ENCODE data around the gene WFIKKN2.
"Not testable (repeated sequence)": the region's sequence is repeated elsewhere in the genome, so short reads cannot be mapped to it uniquely, and the experiment has no call there.

WFIKKN2 gene

DNA sequence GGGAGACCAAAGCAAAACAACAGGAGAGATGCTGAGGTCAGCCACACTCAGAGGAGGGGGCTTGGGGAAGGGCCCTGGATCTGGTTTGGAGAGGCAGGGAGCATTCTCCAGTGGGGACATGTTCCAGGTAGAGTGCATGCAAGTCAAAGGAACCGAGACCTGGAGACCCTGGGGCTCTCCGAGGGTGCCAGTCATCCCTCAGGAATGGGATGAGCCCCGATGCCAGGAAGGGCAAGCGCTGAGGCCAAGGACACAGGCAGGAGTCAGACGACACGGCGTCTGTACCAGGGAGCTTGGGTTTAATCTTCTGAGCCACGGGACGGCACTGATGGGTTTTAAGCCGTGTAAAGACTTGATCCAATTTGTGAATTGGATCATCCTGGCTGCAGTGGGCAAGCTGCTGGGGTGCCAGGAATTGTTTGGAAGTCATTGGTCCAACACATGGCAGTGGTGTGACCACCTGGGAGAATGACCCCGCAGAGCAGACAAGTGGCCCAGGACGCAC is 35.1 kb upstream of the WFIKKN2 start:
- no peak overlapping the region for H3K4me2 ChIP-seq (ENCODE audit: low read length)
- no peaks in the 10 kb centered on the region for H3K36me3 ChIP-seq (ENCODE audit: insufficient read depth, low read length)
- H3K27me3 ChIP-seq (ENCODE audit: control insufficient read depth, insufficient read depth, low read length), result peaks cover 25% of the 10 kb centered on the region
- H3K4me1 ChIP-seq (ENCODE audit: control insufficient read depth, insufficient read depth, low read length), result no peaks in the 10 kb centered on the region
- no peak overlapping the region for H3K4me3 ChIP-seq (ENCODE audit: low read length)
- no peak overlapping the region for H3K9ac ChIP-seq (ENCODE audit: low read depth, low read length)
- H3K9me3 ChIP-seq (replicated peaks; ENCODE audit: low read length), result no peaks in the 10 kb centered on the region

GRCh38 chr17:50802609-50803571 is 32.5 kb upstream of the WFIKKN2 start:
- H3K4me2 ChIP-seq (ENCODE audit: low read length), result no peak overlapping the region
- H3K27me3 ChIP-seq (ENCODE audit: control insufficient read depth, insufficient read depth, low read length), result peaks cover 27% of the 10 kb centered on the region
- no peaks in the 10 kb centered on the region for H3K4me1 ChIP-seq (ENCODE audit: control insufficient read depth, insufficient read depth, low read length)
- no peak overlapping the region for H3K4me3 ChIP-seq (ENCODE audit: low read length)
- no peaks in the 10 kb centered on the region for H3K36me3 ChIP-seq (ENCODE audit: insufficient read depth, low read length)
- no peaks in the 10 kb centered on the region for H3K9me3 ChIP-seq (replicated peaks; ENCODE audit: low read length)
- no peak overlapping the region for H3K9ac ChIP-seq (ENCODE audit: low read depth, low read length)

DNA sequence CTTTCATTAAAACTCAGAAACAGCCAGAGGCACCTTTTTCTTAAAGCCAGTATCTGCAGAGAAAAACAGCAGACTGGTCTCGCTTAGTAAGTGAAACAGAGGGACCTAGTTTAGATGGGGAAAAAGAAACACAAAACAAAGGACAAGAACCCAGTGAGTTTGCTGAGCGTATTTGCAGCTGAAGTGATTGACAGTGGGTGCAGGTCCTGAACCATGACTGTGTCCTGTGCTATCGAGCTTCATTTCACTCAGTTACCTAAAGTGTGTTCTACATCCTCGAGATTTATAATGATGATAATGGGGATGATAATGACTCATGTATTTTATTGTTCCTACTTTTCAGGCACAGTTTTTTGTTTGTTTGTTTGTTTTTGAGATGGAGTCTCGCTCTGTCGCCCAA is 31.7 kb upstream of the WFIKKN2 start:
- Histone ChIP-seq H3K4me2 (ENCODE audit: low read length) (no peak overlapping the region), H3K4me3 (ENCODE audit: low read length) (no peak overlapping the region), H3K27me3 (ENCODE audit: control insufficient read depth, insufficient read depth, low read length) (peaks cover 30% of the 10 kb centered on the region), H3K4me1 (ENCODE audit: control insufficient read depth, insufficient read depth, low read length) (no peaks in the 10 kb centered on the region), H3K9me3 (replicated peaks; ENCODE audit: low read length) (no peaks in the 10 kb centered on the region), H3K9ac (ENCODE audit: low read depth, low read length) (no peak overlapping the region), H3K36me3 (ENCODE audit: insufficient read depth, low read length) (no peaks in the 10 kb centered on the region)

DNA sequence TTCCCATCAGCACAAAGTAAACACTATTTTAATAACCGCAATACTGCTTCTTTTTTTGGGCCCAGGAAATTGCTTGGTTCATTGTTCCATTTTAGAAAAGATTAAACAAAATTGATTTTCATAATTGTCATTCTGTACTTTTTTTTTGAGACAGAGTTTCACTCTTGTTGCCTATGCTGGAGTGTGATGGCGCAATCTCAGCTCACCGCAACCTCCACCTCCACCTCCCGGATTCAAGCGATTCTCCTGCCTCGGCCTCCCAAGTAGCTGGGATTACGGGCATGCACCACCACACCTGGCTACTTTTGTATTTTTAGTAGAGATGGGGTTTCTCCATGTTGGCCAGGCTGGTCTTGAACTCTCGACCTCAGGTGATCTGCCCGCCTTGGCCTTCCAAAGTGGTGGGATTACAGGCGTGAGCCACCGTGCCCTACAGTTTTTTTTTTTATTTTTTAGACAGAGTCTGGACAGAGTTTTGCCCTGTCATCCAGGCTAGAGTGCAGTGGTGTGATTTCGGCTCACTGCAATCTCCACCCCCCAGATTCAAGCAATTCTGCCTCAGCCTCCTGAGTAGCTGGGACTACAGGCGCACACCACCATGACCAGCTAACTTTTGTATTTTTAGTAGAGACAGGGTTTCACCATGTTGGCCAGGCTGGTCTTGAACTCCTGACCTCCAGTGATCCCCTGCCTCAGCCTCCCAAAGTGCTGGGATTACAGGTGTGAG is 30.5 kb upstream of the WFIKKN2 start:
- H3K4me1 ChIP-seq (ENCODE audit: control insufficient read depth, insufficient read depth, low read length); H3K4me3 ChIP-seq (ENCODE audit: low read length); H3K4me2 ChIP-seq (ENCODE audit: low read length); H3K9ac ChIP-seq (ENCODE audit: low read depth, low read length); H3K9me3 ChIP-seq (replicated peaks; ENCODE audit: low read length); H3K36me3 ChIP-seq (ENCODE audit: insufficient read depth, low read length): not testable (repeated sequence)
- peaks cover 34% of the 10 kb centered on the region for H3K27me3 ChIP-seq (ENCODE audit: control insufficient read depth, insufficient read depth, low read length)

- H3K4me1 ChIP-seq (ENCODE audit: control insufficient read depth, insufficient read depth, low read length), result no peaks in the 10 kb centered on the region
These were observed 29.9 kb upstream of the WFIKKN2 start for GRCh38 chr17:50805486-50805885.

DNA sequence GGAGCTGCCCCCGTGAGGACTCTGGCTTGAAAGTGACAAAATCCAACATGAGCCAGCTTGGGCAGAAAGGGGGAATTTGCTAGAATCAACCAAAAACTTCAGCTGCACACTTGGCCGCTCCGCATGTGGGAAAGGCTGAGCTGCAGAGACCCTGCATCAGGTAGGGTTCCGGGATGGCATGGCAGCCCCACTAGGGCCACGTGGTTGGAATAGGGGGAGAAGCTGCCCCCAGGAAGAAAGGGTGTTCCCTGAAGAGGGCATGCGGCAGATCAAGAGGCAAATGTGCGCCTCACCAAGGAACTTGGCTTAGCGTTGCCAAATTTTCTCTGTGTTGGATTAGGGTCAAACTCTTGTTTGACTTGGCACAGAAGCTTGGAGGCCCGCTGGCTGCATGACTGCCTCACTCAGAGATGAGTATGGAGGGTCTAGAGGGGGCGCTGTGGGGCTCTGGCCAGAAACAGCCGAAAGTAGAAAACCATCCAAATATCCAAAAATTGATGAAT is 29.2 kb upstream of the WFIKKN2 start:
- no peak overlapping the region for H3K9ac ChIP-seq (ENCODE audit: low read depth, low read length)
- H3K9me3 ChIP-seq (replicated peaks; ENCODE audit: low read length), result no peaks in the 10 kb centered on the region
- no peak overlapping the region for H3K4me3 ChIP-seq (ENCODE audit: low read length)
- H3K4me1 ChIP-seq (ENCODE audit: control insufficient read depth, insufficient read depth, low read length), result no peaks in the 10 kb centered on the region
- no peaks in the 10 kb centered on the region for H3K36me3 ChIP-seq (ENCODE audit: insufficient read depth, low read length)
- H3K4me2 ChIP-seq (ENCODE audit: low read length), result no peak overlapping the region
- H3K27me3 ChIP-seq (ENCODE audit: control insufficient read depth, insufficient read depth, low read length), result peaks cover 31% of the 10 kb centered on the region

More at GRCh38 chr17:50805486-50805885, 29.9 kb upstream of the WFIKKN2 start:
- Histone ChIP-seq H3K9ac (ENCODE audit: low read depth, low read length) (no peak overlapping the region), H3K27me3 (ENCODE audit: control insufficient read depth, insufficient read depth, low read length) (peaks cover 33% of the 10 kb centered on the region), H3K4me2 (ENCODE audit: low read length) (no peak overlapping the region), H3K4me3 (ENCODE audit: low read length) (no peak overlapping the region), H3K9me3 (replicated peaks; ENCODE audit: low read length) (no peaks in the 10 kb centered on the region), H3K36me3 (ENCODE audit: insufficient read depth, low read length) (no peaks in the 10 kb centered on the region)

GRCh38 chr17:50807009-50807408 is 28.4 kb upstream of the WFIKKN2 start:
- peaks cover 31% of the 10 kb centered on the region for H3K27me3 ChIP-seq (ENCODE audit: control insufficient read depth, insufficient read depth, low read length)
- H3K9me3 ChIP-seq (replicated peaks; ENCODE audit: low read length), result no peaks in the 10 kb centered on the region
- no peaks in the 10 kb centered on the region for H3K4me1 ChIP-seq (ENCODE audit: control insufficient read depth, insufficient read depth, low read length)
- no peak overlapping the region for H3K4me2 ChIP-seq (ENCODE audit: low read length)
- H3K9ac ChIP-seq (ENCODE audit: low read depth, low read length), result no peak overlapping the region
- H3K36me3 ChIP-seq (ENCODE audit: insufficient read depth, low read length), result no peaks in the 10 kb centered on the region
- no peak overlapping the region for H3K4me3 ChIP-seq (ENCODE audit: low read length)

DNA sequence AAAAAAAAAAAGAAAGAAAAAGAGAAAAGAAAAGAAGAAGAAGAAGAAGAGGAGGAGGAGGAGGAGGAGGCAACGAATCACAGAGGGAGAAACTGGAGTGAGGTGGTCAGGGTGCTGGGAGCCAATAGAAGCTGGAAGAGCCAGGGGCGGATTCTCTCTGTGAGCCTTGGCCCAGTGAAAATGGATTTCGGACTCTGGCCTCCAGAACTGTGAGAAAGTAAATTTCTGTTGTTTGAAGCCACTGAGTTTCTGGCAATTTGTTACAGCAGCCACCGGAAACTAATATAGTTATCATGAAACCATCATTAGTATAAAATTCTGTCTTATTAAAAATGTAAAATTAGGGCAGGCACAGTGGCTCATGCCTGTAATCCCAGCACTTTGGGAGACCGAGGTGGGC is 27.7 kb upstream of the WFIKKN2 start:
- no peak overlapping the region for H3K4me2 ChIP-seq (ENCODE audit: low read length)
- H3K27me3 ChIP-seq (ENCODE audit: control insufficient read depth, insufficient read depth, low read length), result peaks cover 35% of the 10 kb centered on the region
- H3K4me3 ChIP-seq (ENCODE audit: low read length), result no peak overlapping the region
- no peaks in the 10 kb centered on the region for H3K4me1 ChIP-seq (ENCODE audit: control insufficient read depth, insufficient read depth, low read length)
- no peaks in the 10 kb centered on the region for H3K9me3 ChIP-seq (replicated peaks; ENCODE audit: low read length)
- H3K36me3 ChIP-seq (ENCODE audit: insufficient read depth, low read length), result no peaks in the 10 kb centered on the region
- H3K9ac ChIP-seq (ENCODE audit: low read depth, low read length), result no peak overlapping the region

- Histone ChIP-seq H3K9ac (ENCODE audit: low read depth, low read length) (no peak overlapping the region), H3K4me1 (ENCODE audit: control insufficient read depth, insufficient read depth, low read length) (no peaks in the 10 kb centered on the region), H3K4me3 (ENCODE audit: low read length) (no peak overlapping the region), H3K4me2 (ENCODE audit: low read length) (no peak overlapping the region), H3K36me3 (ENCODE audit: insufficient read depth, low read length) (no peaks in the 10 kb centered on the region), H3K27me3 (ENCODE audit: control insufficient read depth, insufficient read depth, low read length) (peaks cover 41% of the 10 kb centered on the region), H3K9me3 (replicated peaks; ENCODE audit: low read length) (no peaks in the 10 kb centered on the region)
These were observed 27.0 kb upstream of the WFIKKN2 start for GRCh38 chr17:50808413-50808812.

DNA sequence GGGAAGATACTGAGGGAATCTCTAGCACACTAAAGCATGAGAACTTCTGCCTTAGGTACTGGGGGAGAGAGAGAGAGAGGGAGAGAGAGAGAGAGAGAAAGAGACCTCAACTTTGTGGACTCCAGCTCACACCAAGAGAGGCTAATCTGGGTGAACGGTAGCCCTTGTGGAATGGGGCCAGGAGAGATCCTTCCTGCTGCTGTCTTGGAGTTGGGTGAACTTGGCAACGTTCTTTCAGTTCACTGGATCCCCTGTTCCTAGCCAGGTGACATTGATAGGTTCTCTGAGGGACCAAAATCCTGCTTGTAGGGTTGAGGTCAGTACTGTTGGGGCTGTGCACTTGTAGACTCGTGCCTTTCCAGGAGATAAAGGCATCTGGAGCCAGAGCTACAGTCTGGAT is 26.5 kb upstream of the WFIKKN2 start:
- H3K4me1 ChIP-seq (ENCODE audit: control insufficient read depth, insufficient read depth, low read length), result no peaks in the 10 kb centered on the region
- H3K9me3 ChIP-seq (replicated peaks; ENCODE audit: low read length), result no peaks in the 10 kb centered on the region
- H3K36me3 ChIP-seq (ENCODE audit: insufficient read depth, low read length), result no peaks in the 10 kb centered on the region
- no peak overlapping the region for H3K4me3 ChIP-seq (ENCODE audit: low read length)
- H3K4me2 ChIP-seq (ENCODE audit: low read length), result no peak overlapping the region
- peaks cover 44% of the 10 kb centered on the region for H3K27me3 ChIP-seq (ENCODE audit: control insufficient read depth, insufficient read depth, low read length)
- no peak overlapping the region for H3K9ac ChIP-seq (ENCODE audit: low read depth, low read length)

DNA sequence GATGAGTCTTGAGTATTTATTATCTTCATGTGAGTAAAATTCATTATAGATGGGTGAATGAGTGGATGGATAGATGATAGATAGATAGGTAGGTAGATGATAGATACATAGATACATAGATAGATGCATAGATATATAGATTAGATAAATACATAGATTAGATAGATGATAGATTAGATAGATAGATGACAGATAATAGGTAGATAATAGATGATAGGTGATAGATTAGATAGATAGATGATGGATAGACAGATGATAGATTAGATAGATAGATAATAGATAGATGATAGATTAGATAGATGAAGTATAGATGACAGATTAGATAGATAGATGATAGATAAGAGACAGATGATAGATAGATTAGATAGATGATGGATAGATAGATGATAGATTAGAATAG is 21.8 kb upstream of the WFIKKN2 start:
- Histone ChIP-seq H3K9me3 (replicated peaks; ENCODE audit: low read length) (no peaks in the 10 kb centered on the region), H3K4me1 (ENCODE audit: control insufficient read depth, insufficient read depth, low read length) (peaks cover 7% of the 10 kb centered on the region), H3K4me2 (ENCODE audit: low read length) (no peak overlapping the region), H3K27me3 (ENCODE audit: control insufficient read depth, insufficient read depth, low read length) (peaks cover 72% of the 10 kb centered on the region), H3K9ac (ENCODE audit: low read depth, low read length) (no peak overlapping the region), H3K4me3 (ENCODE audit: low read length) (no peak overlapping the region), H3K36me3 (ENCODE audit: insufficient read depth, low read length) (no peaks in the 10 kb centered on the region)

All from skeletal muscle satellite cell (primary cell).